Medulla oblongata (tissue), 1 donor: ENCODE measurements around the gene DHPS.
"Not testable (repeated sequence)": the region's sequence is repeated elsewhere in the genome, so short reads cannot be mapped to it uniquely, and the experiment has no call there.

Experiments
- DNase-seq: peaks from one replicate; pipeline ENCODE4 v3.0.0-alpha.2; 2015; ENCODE audit errors: extremely low spot score

DHPS gene

DNA sequence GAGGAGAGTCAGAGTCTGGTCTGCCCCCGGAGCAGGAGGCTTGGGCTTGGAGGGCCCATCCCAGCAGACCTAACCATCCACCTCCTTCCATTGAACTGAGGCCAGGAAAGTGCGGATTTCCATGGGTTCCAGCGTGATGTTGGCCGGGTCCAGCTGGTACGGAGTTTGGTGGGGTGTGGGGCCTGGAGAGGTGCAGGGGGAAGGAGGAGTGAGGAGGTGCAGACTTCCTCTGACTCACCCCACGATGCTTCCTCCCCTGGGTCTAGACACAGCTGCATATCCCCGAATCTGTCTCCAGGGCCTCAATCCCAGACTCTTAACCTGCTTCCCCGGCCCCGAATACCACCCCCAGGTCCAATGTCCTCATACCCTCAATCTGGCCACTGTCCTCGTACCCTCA, 35.1 kb downstream of the DHPS start:
- DNase-seq = no peak

DNA sequence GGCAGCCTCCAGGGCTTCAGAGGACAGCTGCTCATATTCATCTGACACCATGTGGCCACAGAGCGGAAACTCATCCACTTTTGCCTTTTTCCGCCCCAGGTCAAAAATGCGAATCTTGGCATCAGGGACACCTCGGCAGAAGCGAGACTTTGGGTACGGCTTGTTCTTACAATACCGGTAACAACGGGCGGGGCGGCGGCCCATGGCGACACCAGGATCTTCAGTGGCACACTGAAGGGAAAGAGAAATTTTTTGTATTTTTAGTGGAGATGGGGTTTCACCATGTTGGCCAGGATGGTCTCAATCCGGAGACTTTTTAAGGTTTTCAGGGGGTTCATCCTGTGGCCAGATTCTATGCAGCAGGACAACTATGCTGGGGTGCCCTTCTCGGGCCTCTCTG, 38.0 kb downstream of the DHPS start:
- DNase-seq = not testable (repeated sequence)

DNA sequence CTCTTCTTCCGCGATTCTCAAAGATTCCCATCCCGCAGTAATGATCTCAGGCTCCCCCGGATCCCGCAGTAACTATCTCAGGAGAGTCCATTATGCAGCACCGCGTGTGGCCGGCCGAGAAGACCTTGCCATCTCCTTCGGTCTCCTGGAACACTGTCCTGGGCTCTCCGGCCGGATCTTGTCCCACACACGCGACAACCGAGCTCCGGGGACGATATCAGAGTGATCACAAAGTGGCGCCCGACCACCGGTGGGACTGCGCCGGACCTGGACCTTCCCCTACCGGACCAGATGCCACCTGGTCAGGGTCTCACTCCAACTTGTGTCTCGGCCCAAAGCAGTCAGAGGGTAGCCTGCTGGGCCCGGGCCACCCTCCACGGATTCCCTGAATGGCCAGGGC, 39.2 kb downstream of the DHPS start:
- no peak for DNase-seq

DNA sequence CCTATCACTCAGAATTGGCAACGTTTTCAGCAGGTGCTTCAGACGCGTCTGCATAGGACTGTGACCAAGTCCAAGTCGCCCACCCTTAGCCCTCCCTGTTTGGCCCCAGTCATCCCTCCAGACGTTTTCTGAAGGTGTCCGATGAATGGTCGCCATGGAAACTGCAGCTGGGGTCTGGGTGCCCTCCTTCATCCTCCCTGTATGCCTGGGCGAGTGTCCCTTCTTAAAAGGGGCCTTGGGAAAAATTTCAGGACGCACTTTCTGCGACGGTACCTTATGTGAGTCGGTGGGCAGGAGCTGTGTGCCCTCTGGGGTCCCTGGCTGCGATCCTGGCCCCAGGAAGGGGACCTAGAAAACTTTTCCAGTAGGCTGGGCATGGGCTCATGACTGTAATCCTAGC, 40.2 kb downstream of the DHPS start:
- DNase-seq = no peak

DNA sequence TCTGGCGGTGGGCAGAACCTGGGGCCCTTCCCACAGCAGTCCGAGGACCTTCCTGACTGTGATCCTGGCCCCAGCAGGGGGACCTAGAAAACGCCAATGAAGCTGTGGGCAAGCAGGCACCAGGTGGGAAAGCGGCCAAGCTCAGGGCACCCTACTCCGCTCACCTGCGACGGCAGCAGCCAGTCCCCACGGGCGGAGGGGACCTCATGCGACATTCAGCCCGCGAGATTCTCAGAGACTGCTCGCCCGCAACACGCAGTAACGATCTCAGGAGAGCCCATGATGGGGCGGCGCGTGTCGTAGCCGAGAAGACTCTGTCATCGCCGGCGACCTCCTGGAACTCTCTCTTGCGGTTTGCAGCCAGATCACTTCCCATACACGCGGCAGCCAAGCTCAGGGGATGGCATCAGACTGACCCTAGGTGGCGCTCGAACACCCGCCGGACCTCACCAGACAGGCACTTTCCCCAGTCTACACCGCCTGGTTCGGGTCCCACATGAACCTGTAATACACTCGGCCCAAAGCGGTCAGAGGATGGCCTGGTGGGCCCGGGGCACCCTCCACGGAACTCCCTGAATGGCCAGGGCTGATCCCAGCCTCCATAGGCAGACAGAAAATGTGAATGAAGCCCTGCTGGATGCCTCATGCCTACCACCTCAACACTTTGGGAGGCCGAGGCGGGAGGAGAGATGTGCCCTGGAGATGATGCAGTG, 41.6 kb downstream of the DHPS start:
- peak; percentile 82 for DNase-seq

DNA sequence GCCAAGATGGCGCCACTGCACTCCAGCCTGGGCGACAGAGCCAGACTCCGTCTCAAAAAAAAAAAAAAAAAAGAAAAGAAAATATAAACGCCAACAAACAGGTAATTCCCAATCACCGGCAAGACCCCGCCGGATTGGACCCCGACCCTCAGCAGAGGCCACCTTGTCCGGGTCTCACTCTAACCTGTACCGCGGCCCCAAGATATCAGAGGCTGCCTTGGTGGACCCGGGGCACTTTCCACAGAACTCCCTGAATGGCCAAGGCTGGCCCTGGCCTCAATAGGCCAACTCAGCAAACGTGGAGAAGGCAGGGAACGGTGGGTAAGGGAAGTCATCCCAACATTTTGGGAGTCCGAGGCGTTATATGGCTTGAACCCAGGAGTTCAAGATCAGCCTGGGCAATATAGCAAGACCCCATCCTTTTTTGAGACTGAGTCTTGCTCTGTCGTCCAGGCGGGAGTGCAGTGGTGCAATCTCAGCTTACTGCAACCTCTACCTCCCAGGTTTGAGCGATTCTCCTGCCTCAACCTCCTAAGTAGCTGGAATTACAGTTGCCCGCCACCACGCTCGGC, 43.0 kb downstream of the DHPS start:
- DNase-seq = no peak

DNA sequence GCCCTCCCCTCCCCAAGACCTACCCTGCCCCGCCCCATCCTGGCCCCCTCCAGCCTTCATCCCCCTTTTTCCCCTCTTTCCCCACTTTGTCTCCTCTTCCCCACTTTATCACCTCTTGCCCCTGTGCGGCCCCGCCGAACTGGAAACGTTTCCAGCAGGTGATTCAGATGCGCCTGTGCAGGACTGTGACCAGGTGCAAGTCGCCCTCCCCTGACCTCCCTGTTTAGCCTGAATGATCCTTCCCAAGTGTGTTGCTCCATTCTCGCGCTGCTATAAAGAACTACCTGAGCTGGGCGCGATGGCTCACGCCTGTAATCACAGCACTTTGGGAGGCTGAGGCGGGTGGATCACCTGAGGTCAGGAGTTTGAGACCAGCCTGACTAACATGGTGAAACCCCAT, 45.0 kb downstream of the DHPS start:
- no peak for DNase-seq

DNA sequence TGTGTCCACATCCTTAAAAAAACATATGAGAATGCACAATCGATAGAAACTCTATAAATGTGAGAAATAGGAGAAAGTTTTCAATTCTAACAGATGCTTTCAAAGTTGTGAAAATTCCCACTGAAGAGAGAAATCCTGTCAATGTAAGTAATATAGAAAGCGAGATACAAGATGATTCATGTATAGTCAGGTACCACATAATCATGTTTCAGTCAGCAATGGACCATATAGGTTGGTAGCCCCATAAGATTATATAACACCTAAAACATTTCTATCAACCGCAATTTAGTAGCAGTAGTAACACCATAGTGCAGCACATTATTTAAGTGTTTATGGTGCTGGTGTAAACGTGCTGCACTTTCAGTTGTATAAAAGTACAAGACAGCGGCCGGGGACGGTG, 52.5 kb downstream of the DHPS start:
- no peak for DNase-seq

DNA sequence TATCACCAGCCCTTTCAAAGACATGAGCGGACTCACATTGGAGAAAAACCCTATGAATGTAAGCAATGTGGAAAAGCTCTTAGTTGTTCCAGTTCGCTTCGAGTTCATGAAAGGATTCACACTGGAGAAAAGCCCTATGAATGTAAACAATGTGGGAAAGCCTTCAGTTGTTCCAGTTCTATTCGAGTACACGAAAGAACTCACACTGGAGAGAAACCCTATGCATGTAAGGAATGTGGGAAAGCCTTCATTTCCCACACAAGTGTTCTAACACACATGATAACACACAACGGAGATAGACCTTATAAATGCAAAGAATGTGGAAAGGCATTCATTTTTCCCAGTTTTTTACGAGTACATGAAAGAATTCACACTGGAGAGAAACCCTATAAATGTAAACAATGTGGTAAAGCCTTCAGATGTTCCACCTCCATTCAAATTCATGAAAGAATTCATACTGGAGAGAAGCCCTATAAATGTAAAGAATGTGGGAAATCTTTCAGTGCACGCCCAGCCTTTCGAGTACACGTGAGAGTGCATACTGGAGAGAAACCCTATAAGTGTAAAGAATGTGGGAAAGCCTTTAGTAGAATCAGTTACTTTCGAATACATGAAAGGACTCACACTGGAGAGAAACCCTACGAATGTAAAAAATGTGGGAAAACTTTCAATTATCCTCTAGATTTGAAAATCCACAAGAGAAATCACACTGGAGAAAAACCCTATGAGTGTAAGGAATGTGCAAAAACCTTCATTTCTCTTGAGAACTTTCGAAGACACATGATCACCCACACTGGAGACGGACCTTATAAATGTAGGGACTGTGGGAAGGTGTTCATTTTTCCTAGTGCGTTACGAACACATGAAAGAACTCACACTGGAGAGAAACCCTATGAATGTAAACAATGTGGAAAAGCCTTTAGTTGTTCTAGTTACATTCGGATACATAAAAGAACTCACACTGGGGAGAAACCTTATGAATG, 53.3 kb downstream of the DHPS start:
- no peak for DNase-seq

DNA sequence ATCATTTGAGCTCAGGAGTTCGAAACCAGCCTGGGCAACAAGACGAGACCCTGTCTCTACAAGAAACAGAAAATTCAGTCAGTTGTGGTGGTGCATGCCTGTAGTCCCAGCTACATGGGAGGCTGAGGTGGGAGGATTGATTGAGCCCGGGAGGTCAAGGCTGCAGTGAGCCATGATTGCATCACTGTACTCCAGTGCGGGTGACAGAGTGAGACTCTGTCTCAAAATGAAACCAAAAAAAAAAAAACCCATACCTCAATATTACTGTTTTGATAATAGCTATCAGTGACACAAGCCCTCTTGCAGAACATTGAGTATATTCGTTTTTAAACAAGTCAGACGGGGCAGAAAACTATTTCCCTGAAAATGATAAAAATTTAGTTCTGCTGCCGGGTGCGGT, 54.7 kb downstream of the DHPS start:
- DNase-seq = no peak
